Ishikawa (cell line): ENCODE results near the gene IGF1R.

ENCODE experiments used
- CEBPB ChIP-seq: IDR thresholded peaks from 2 replicates; pipeline ENCODE4 v1.6.1; 2012
- EP300 ChIP-seq: IDR thresholded peaks from 2 replicates; pipeline ENCODE4 v1.6.1; 2012; ENCODE audit warnings: borderline replicate concordance

GRCh38 chr15:98728082-98728810, 79.9 kb downstream of the IGF1R start:
- TF ChIP-seq EP300 (no peak), CEBPB (no peak)
